Measurements from ENCODE around the gene PDHA2. TPM values are rescaled to one million over a fixed set of nuclear protein-coding genes. Genes with fewer than 3 reads are reported as not detected.

PDHA2 gene
- total RNA-seq, 1 experiment from 2014 or later = not detected

GRCh38 chr4:95798727-95799126, 41.2 kb upstream of the PDHA2 start (continued):
- TF ChIP-seq JUND (IDR thresholded peaks at IDR 0.05) = no peak
- TF ChIP-seq EGR1 (IDR thresholded peaks at IDR 0.05; ENCODE audit: low read depth) = no peak
- no peak for TF ChIP-seq RAD21 (IDR thresholded peaks at IDR 0.05; ENCODE audit: low read depth)
- TF ChIP-seq SRF (IDR thresholded peaks at IDR 0.05; ENCODE audit: low read depth) = no peak
- TF ChIP-seq SP1 (IDR thresholded peaks at IDR 0.05; ENCODE audit: low read depth) = no peak
- TF ChIP-seq SIN3A (IDR thresholded peaks at IDR 0.05; ENCODE audit: low read depth) = no peak

- H3K27me3 ChIP-seq (ENCODE audit: insufficient read depth, low read length) = no peaks in the 10 kb centered on the region
- POLR2A ChIA-PET = no interaction called here
- no peaks in the 10 kb centered on the region for H4K20me1 ChIP-seq (ENCODE audit: insufficient read depth)
- ATAC-seq (no peak), DNase-seq (ENCODE audit: low read depth, low spot score) (no peak)
- no peaks in the 10 kb centered on the region for H3K9me2 ChIP-seq (ENCODE audit: insufficient read depth)
- no peak overlapping the region for H3K27ac ChIP-seq (ENCODE audit: low read depth, low read length)
- intact Hi-C loops (cut with micrococcal nuclease) = no loop called here
- no TSS peak for BruUV-seq (replicated peaks)
- TF ChIP-seq ZNF274 (IDR thresholded peaks at IDR 0.05; ENCODE audit: low read depth, low read length) (no peak), ZFX (IDR thresholded peaks at IDR 0.05) (no peak), TCF7L2 (IDR thresholded peaks at IDR 0.05; ENCODE audit: borderline replicate concordance, extremely low read depth, insufficient read depth, insufficient read length) (no peak), SRF (IDR thresholded peaks at IDR 0.05; ENCODE audit: low read depth) (no peak)
- H3K4me3 ChIP-seq (replicated peaks in 1 of 2; ENCODE audit: low read depth in 1 of 2, low read length in 2 of 2) = no peak overlapping the region
- no peaks in the 10 kb centered on the region for H3K36me3 ChIP-seq (ENCODE audit: control insufficient read depth in 1 of 2, insufficient read depth in 2 of 2, low read length in 2 of 2)
- H2AFZ ChIP-seq (ENCODE audit: low read depth, low read length, poor library complexity, severe bottlenecking) = no peak overlapping the region
- no peaks in the 10 kb centered on the region for H3K79me2 ChIP-seq (ENCODE audit: insufficient read depth, low read length)
- no peak overlapping the region for H3K4me2 ChIP-seq (ENCODE audit: low read length)
- CTCF ChIA-PET = no interaction called here
- no peaks in the 10 kb centered on the region for H3K4me1 ChIP-seq (ENCODE audit: control insufficient read depth in 1 of 2, insufficient read depth in 2 of 2, low read length in 2 of 2)
- RAD21 ChIA-PET (ENCODE audit: low non-redundant PET in 1 of 2, low total read pairs in 2 of 2, uncharacterized antibody in 2 of 2, unreplicated experiment in 2 of 2) = no interaction called here
- H3K9me3 ChIP-seq (ENCODE audit: control insufficient read depth in 1 of 2, insufficient read depth in 1 of 2, low read depth in 1 of 2, low read length in 2 of 2) = no peaks in the 10 kb centered on the region
- H3K9ac ChIP-seq (ENCODE audit: low read length) = no peak overlapping the region
These were observed 18.0 kb upstream of the PDHA2 start for GRCh38 chr4:95821867-95822266.

- intact Hi-C loops (cut with micrococcal nuclease) = no loop called here
- no peak for DNase-seq (ENCODE audit: low read depth, low spot score)
- no peaks in the 10 kb centered on the region for H3K79me2 ChIP-seq (ENCODE audit: insufficient read depth, low read length)
- TF ChIP-seq EZH2 (IDR thresholded peaks at IDR 0.05) (no peak), ZNF274 (IDR thresholded peaks at IDR 0.05; ENCODE audit: low read depth, low read length) (no peak), FOSL1 (IDR thresholded peaks at IDR 0.05; ENCODE audit: low read depth) (no peak), ZBTB33 (IDR thresholded peaks at IDR 0.05; ENCODE audit: extremely low read depth, insufficient replicate concordance, low read length) (no peak), ELF1 (IDR thresholded peaks at IDR 0.05; ENCODE audit: borderline replicate concordance, low read depth) (no peak), CEBPB (IDR thresholded peaks at IDR 0.05; ENCODE audit: low read depth) (no peak), POLR2AphosphoS5 (IDR thresholded peaks at IDR 0.05; ENCODE audit: low read depth, low read length) (no peak), POLR2A (IDR thresholded peaks at IDR 0.05; ENCODE audit: borderline replicate concordance, extremely low read depth, insufficient read depth, insufficient read length) (no peak), YY1 (IDR thresholded peaks at IDR 0.05; ENCODE audit: extremely low read depth, insufficient replicate concordance, low read depth, low read length) (no peak), CBX3 (IDR thresholded peaks at IDR 0.05; ENCODE audit: low read depth) (no peak), RAD21 (IDR thresholded peaks at IDR 0.05; ENCODE audit: low read depth) (no peak), EZH2phosphoT487 (IDR thresholded peaks at IDR 0.05; ENCODE audit: borderline replicate concordance) (no peak), SIN3A (IDR thresholded peaks at IDR 0.05; ENCODE audit: low read depth) (no peak)
These were observed 14.3 kb upstream of the PDHA2 start for GRCh38 chr4:95825546-95825945.

More at GRCh38 chr4:95825546-95825945, 14.3 kb upstream of the PDHA2 start:
- no TSS peak for BruUV-seq (replicated peaks)
- ChIA-PET POLR2A (no interaction called here), RAD21 (ENCODE audit: low non-redundant PET in 1 of 2, low total read pairs in 2 of 2, uncharacterized antibody in 2 of 2, unreplicated experiment in 2 of 2) (no interaction called here), CTCF (no interaction called here)
- H4K20me1 ChIP-seq (ENCODE audit: insufficient read depth) = no peaks in the 10 kb centered on the region
- no peak overlapping the region for H3K4me3 ChIP-seq (replicated peaks in 1 of 2; ENCODE audit: low read depth in 1 of 2, low read length in 2 of 2)
- H3K27me3 ChIP-seq (ENCODE audit: insufficient read depth, low read length) = no peaks in the 10 kb centered on the region
- no peak overlapping the region for H3K9ac ChIP-seq (ENCODE audit: low read length)
- H3K4me1 ChIP-seq (ENCODE audit: control insufficient read depth in 1 of 2, insufficient read depth in 2 of 2, low read length in 2 of 2) = no peaks in the 10 kb centered on the region
- H3K4me2 ChIP-seq (ENCODE audit: low read length) = no peak overlapping the region
- H3K9me3 ChIP-seq (ENCODE audit: control insufficient read depth in 1 of 2, insufficient read depth in 1 of 2, low read depth in 1 of 2, low read length in 2 of 2) = no peaks in the 10 kb centered on the region
- no peak overlapping the region for H3K27ac ChIP-seq (ENCODE audit: low read depth, low read length)
- no peaks in the 10 kb centered on the region for H3K9me2 ChIP-seq (ENCODE audit: insufficient read depth)
- ATAC-seq = no peak
- no peaks in the 10 kb centered on the region for H3K36me3 ChIP-seq (ENCODE audit: control insufficient read depth in 1 of 2, insufficient read depth in 2 of 2, low read length in 2 of 2)
- H2AFZ ChIP-seq (ENCODE audit: low read depth, low read length, poor library complexity, severe bottlenecking) = no peak overlapping the region

Data from HCT116 (cell line).